A549 (cell line): ENCODE data around the gene FRY. TPM values are rescaled to one million over a fixed set of nuclear protein-coding genes. Genes with fewer than 3 reads are reported as not detected.
A peak's percentile ranks its signal among the peaks of the same experiment; 100 is the strongest.

Experiments used
- ATAC-seq, 2 experiments: fragments of 200-7000 bp in 1 of 2; fragments of >200 bp in 1 of 2; cut with Nextera tagmentation in 1 of 2; cut with Tn5 transposase in 1 of 2; 3 replicates each; pipeline versions ENCODE4 v1.8.0 to v1.9.1; 2018 to 2020; ENCODE audit warnings: mild to moderate bottlenecking in 1 of 2, moderate library complexity in 1 of 2
- CTCF ChIA-PET: fragments of 300-600 bp; sonication (Branson Sonifier 250); formaldehyde crosslinking; extraction: SDS; loops from one replicate; lab custom pipeline; 2021; ENCODE audit warnings: antibody characterized with exemption, inconsistent platforms; lab: Yijun Ruan, JAX
- POLR2A ChIA-PET: fragments of 350-600 bp; formaldehyde crosslinking; extraction: SDS; loops from one replicate; lab custom pipeline; 2021; ENCODE audit warnings: antibody characterized with exemption, inconsistent platforms; lab: Yijun Ruan, JAX
- DNase-seq, 2 experiments: peaks; one replicate each; pipeline versions ENCODE4 v3.0.0 to v3.0.0-alpha.2; 2011 to 2016; ENCODE audit warnings: low read depth in 1 of 2, low spot score in 1 of 2
- FAIRE-seq: peaks from 2 replicates; lab custom pipeline; 2011; peaks lifted over from hg19 to GRCh38; lab: Jason Lieb, UNC
- H3K27ac ChIP-seq, 2 experiments: fragments of >200 bp; sonication (Bioruptor Twin); formaldehyde crosslinking; 3 replicates each; pipeline ENCODE4 v1.5.1; 2016 to 2017
- H3K4me1 ChIP-seq: fragments of >200 bp; sonication (Bioruptor Twin); formaldehyde crosslinking; 3 replicates; pipeline ENCODE4 v1.6.1; 2016
- H3K4me2 ChIP-seq: fragments of >200 bp; sonication (Bioruptor Twin); formaldehyde crosslinking; 3 replicates; pipeline ENCODE4 v1.6.1; 2016
- H3K4me3 ChIP-seq: fragments of >200 bp; sonication (Bioruptor Twin); formaldehyde crosslinking; 3 replicates; pipeline ENCODE4 v1.5.1; 2016
- H3K9me3 ChIP-seq: fragments of >200 bp; sonication (Bioruptor Twin); formaldehyde crosslinking; 3 replicates; pipeline ENCODE4 v1.6.1; 2016
- BHLHE40 ChIP-seq: IDR thresholded peaks from 2 replicates; pipeline ENCODE4 v1.6.1; 2012; ENCODE audit warnings: low read depth, low read length, inconsistent platforms
- CBX8 ChIP-seq: fragments of 200-600 bp; sonication (generic); IDR thresholded peaks from 2 replicates; pipeline ENCODE4 v1.6.1; 2016
- CHD2 ChIP-seq: fragments of 150-350 bp; IDR thresholded peaks from 2 replicates; pipeline ENCODE4 v1.6.1; 2014; ENCODE audit warnings: low read length; ENCODE audit not compliant: partially characterized antibody
- CHD4 ChIP-seq: fragments of 200-600 bp; sonication (generic); IDR thresholded peaks from 2 replicates; pipeline ENCODE4 v1.6.1; 2016; ENCODE audit warnings: antibody characterized with exemption, mild to moderate bottlenecking, borderline replicate concordance
- CTCF ChIP-seq: fragments of >200 bp; sonication (Bioruptor Twin); formaldehyde crosslinking; IDR thresholded peaks from 3 replicates; pipeline ENCODE4 v1.5.1; 2016
- ELK1 ChIP-seq: fragments of 150-350 bp; IDR thresholded peaks from 2 replicates; pipeline ENCODE4 v1.6.1; 2014; ENCODE audit warnings: low read depth, mild to moderate bottlenecking, low read length
- ESRRA ChIP-seq: fragments of 150-350 bp; IDR thresholded peaks from 2 replicates; pipeline ENCODE4 v1.6.1; 2014; ENCODE audit warnings: mild to moderate bottlenecking, low read length, borderline replicate concordance
- FOSL2 ChIP-seq, 2 experiments: fragments of 450-650 bp in 1 of 2; fragments of >200 bp in 1 of 2; sonication (Bioruptor Twin) in 1 of 2; formaldehyde crosslinking; IDR thresholded peaks; 2 replicates each; pipeline versions ENCODE4 v1.5.0 to v1.6.1; 2016 to 2020; ENCODE audit warnings: mild to moderate bottlenecking in 1 of 2, moderate library complexity in 1 of 2
- FOXS1 ChIP-seq: fragments of 250-450 bp; sonication (Bioruptor Pico); IDR thresholded peaks from 2 replicates; pipeline ENCODE4 v1.5.0; 2020; ENCODE audit warnings: mild to moderate bottlenecking, moderate library complexity
- HDAC2 ChIP-seq: fragments of 200-600 bp; sonication (generic); IDR thresholded peaks from 2 replicates; pipeline ENCODE4 v1.6.1; 2016
- HEYL ChIP-seq: fragments of 250-450 bp; sonication (Bioruptor Pico); IDR thresholded peaks from 2 replicates; pipeline ENCODE4 v1.8.0; 2021; ENCODE audit warnings: mild to moderate bottlenecking, moderate library complexity
- HOXA7 ChIP-seq: fragments of 250-450 bp; sonication (Bioruptor Pico); IDR thresholded peaks from 2 replicates; pipeline ENCODE4 v1.5.0; 2020; ENCODE audit warnings: mild to moderate bottlenecking, moderate library complexity
- KDM1A ChIP-seq: fragments of 200-600 bp; sonication (generic); IDR thresholded peaks from 2 replicates; pipeline ENCODE4 v1.6.1; 2016; ENCODE audit warnings: low read depth, mild to moderate bottlenecking
- MAFK ChIP-seq: fragments of 450-650 bp; IDR thresholded peaks from 2 replicates; pipeline ENCODE4 v1.6.1; 2014; ENCODE audit not compliant: partially characterized antibody
- POLR2A ChIP-seq: IDR thresholded peaks from 2 replicates; pipeline ENCODE4 v1.6.1; 2012; ENCODE audit warnings: mild to moderate bottlenecking, low read length
- POLR2AphosphoS2 ChIP-seq: conservative IDR thresholded peaks from 2 replicates; pipeline ENCODE4 v1.6.1; 2012; ENCODE audit warnings: low read length, improper control_type of control experiment, inconsistent platforms
- RARB ChIP-seq: fragments of 250-450 bp; sonication (Bioruptor Pico); IDR thresholded peaks from 2 replicates; pipeline ENCODE4 v1.8.0; 2021; ENCODE audit warnings: mild to moderate bottlenecking, moderate library complexity
- RFX5 ChIP-seq: fragments of 450-650 bp; IDR thresholded peaks from 2 replicates; pipeline ENCODE4 v1.7.1; 2014; ENCODE audit warnings: antibody characterized with exemption, mild to moderate bottlenecking, moderate library complexity
- SMC3 ChIP-seq: fragments of >200 bp; sonication (Bioruptor Twin); formaldehyde crosslinking; IDR thresholded peaks from 3 replicates; pipeline ENCODE4 v1.6.1; 2018; ENCODE audit warnings: inconsistent platforms
- SREBF2 ChIP-seq: fragments of 450-650 bp; IDR thresholded peaks from 2 replicates; pipeline ENCODE4 v1.6.1; 2014; ENCODE audit warnings: mild to moderate bottlenecking, moderate library complexity
- USF2 ChIP-seq: fragments of 450-650 bp; IDR thresholded peaks from 2 replicates; pipeline ENCODE4 v1.6.1; 2014; ENCODE audit warnings: antibody characterized with exemption
- ZC3H11A ChIP-seq: fragments of 450-650 bp; IDR thresholded peaks from 2 replicates; pipeline ENCODE4 v1.6.1; 2014; ENCODE audit warnings: antibody characterized with exemption, mild to moderate bottlenecking
- ZFP36 ChIP-seq: fragments of 450-650 bp; IDR thresholded peaks from 2 replicates; pipeline ENCODE4 v1.6.1; 2014; ENCODE audit warnings: borderline replicate concordance; ENCODE audit not compliant: partially characterized antibody
- WGBS: methylation state at CpG from one replicate; pipeline ENCODE4 v1.1.6; 2017; ENCODE audit errors: missing lambda C conversion rate; 5-methylcytosine and 5-hydroxymethylcytosine counted together
- polyA plus RNA-seq, 4 experiments: library from polyadenylated mRNA; depleted of rRNA in 3 of 4; stranded (reverse); fragments of >200 nt; fragmentation: RNase III in 1 of 4; extraction: RNeasy Plus Mini Kit Qiagen cat#74134 plus additional on column Dnase treatment in 1 of 4; gene quantifications; 2 replicates in 3 of 4; 3 replicates in 1 of 4; pipeline ENCODE4 v1.2.3, GENCODE V29; 2011 to 2017

FRY gene
- polyA plus RNA-seq, 2 of the 4 experiments (the other 2 are of a cell fraction), result 0.08 to 0.26 TPM

- POLR2A ChIA-PET, result no interaction called here
- FAIRE-seq (no peak), ATAC-seq (no peak), DNase-seq (no peak)
- H3K4me3 ChIP-seq, result no peak overlapping the region
- peak overlapping the region; percentile 26; the same call in 1 of the 3 replicates for H3K4me2 ChIP-seq
- WGBS, result 69% methylated on average over 10 of the region's 10 CpGs
- TF ChIP-seq RARB (CRISPR knock-in tag) (no peak), SREBF2 (no peak), CBX8 (no peak), FOXS1 (CRISPR knock-in tag) (no peak), ELK1 (no peak), ZC3H11A (no peak), USF2 (no peak), BHLHE40 (no peak), ESRRA (no peak), CTCF (no peak), MAFK (no peak)
- H3K4me1 ChIP-seq, result no peaks in the 10 kb centered on the region
- no peaks in the 10 kb centered on the region for H3K9me3 ChIP-seq
- no peak overlapping the region for H3K27ac ChIP-seq
- CTCF ChIA-PET, result interaction anchor here (1.0 to 2.1 kb wide), 3 partner anchors 8 to 10 kb away, joined by 3 to 6 read pairs (median 5); no protein-coding TSS in a partner anchor
These were observed 223.5 kb downstream of the FRY start for GRCh38 chr13:32254916-32255723.

- FAIRE-seq (no peak), ATAC-seq (no peak)
- TF ChIP-seq POLR2A, result no peak
- no peak for TF ChIP-seq RFX5
- TF ChIP-seq SMC3, result no peak
- TF ChIP-seq CHD4, result no peak
- TF ChIP-seq ZFP36, result no peak
- no peak for TF ChIP-seq FOSL2 (IDR thresholded peaks at IDR 0.05)
- no peak for TF ChIP-seq FOSL2 (CRISPR knock-in tag; IDR thresholded peaks at IDR 0.05)
- no peak for TF ChIP-seq POLR2AphosphoS2
- no peak for TF ChIP-seq CTCF
- no peak for TF ChIP-seq HDAC2
- no peak for TF ChIP-seq HEYL (CRISPR knock-in tag)
- no peak for TF ChIP-seq ESRRA
- no peak for TF ChIP-seq HOXA7 (CRISPR knock-in tag)
- TF ChIP-seq KDM1A, result no peak
- no peak for TF ChIP-seq CHD2
- TF ChIP-seq, all 56 proteins: peak for 0
- ChIA-PET CTCF (interaction anchor here (1.0 to 2.1 kb wide), 2 partner anchors 9 to 10 kb away, joined by 3 to 5 read pairs; no protein-coding TSS in a partner anchor), POLR2A (no interaction called here)
- H3K4me1 ChIP-seq, result no peaks in the 10 kb centered on the region
- DNase-seq, result no peak
- WGBS, result 29% methylated on average over 6 of the region's 6 CpGs
- H3K27ac ChIP-seq, result no peak overlapping the region
- H3K9me3 ChIP-seq, result no peaks in the 10 kb centered on the region
- no peak overlapping the region for H3K4me3 ChIP-seq
- peak overlapping the region; percentile 26; the same call in 1 of the 3 replicates for H3K4me2 ChIP-seq
These were observed 224.1 kb downstream of the FRY start for GRCh38 chr13:32255724-32256109.
